Esophagus muscularis mucosa (tissue), 3 donors: ENCODE measurements around the gene INHBB.

Source experiments
- CTCF ChIP-seq, 3 experiments: fragments of 200-600 bp in 2 of 3; fragments of 450-650 bp in 1 of 3; sonication (generic) in 2 of 3; IDR thresholded peaks; one replicate each; pipeline ENCODE4 v1.5.1; 2017 to 2019; ENCODE audit warnings: antibody characterized with exemption in 3 of 3, mild to moderate bottlenecking in 2 of 3, moderate library complexity in 1 of 3
- POLR2A ChIP-seq: fragments of 450-650 bp; IDR thresholded peaks from one replicate; pipeline ENCODE4 v1.6.1; 2017; ENCODE audit warnings: antibody characterized with exemption, moderate library complexity, mild to moderate bottlenecking, low read depth

DNA sequence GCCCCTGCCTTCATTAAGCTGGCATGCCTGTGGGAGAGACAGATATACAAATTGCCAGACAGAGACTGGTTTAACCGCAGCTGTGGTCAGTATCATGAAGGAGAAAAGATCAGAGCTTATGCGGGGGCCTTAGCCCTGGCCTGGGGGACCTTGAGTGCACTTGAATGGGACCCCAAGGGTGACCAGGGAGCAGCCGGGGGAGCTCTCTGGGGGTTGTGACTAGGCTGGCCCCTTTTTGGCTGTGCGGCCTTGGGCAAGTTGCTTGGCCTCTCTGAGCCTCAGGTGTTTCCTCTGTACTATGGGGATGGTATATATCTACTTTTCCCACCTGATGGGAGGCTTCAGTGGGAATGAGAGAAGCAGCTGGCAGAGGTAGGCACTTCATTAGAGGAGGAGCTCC lies 35.7 kb downstream of the INHBB start:
- no peak for TF ChIP-seq CTCF (IDR thresholded peaks at IDR 0.05)
- TF ChIP-seq POLR2A: no peak
